ENCODE results near the gene SEMA3E. TPM values are rescaled to one million over a fixed set of nuclear protein-coding genes. Genes with fewer than 3 reads are reported as not detected.

The SEMA3E gene
- total RNA-seq, 1 donor from 2014 or later, result 0.45 TPM

GRCh38 chr7:83643012-83643411 lies 5.9 kb downstream of the SEMA3E start:
- no peak for ATAC-seq
- DNase-seq (ENCODE audit: low spot score), result no peak

GRCh38 chr7:83640731-83641537 lies 8.0 kb downstream of the SEMA3E start:
- DNase-seq (ENCODE audit: low spot score) (no peak), ATAC-seq (no peak)

- ATAC-seq, result no peak
- no peak for DNase-seq (ENCODE audit: low spot score)
These were observed 8.7 kb downstream of the SEMA3E start for GRCh38 chr7:83640240-83640639.

- ATAC-seq, result no peak
- no peak for DNase-seq (ENCODE audit: low spot score)
These were observed 15.4 kb downstream of the SEMA3E start for GRCh38 chr7:83633516-83633915.

- no peak for DNase-seq (ENCODE audit: low spot score)
- no peak for ATAC-seq
These were observed 19.6 kb downstream of the SEMA3E start for GRCh38 chr7:83629117-83629880.

GRCh38 chr7:83617858-83618257 lies 31.1 kb downstream of the SEMA3E start:
- no peak for DNase-seq (ENCODE audit: low spot score)
- ATAC-seq, result no peak

- no peak for ATAC-seq
- DNase-seq (ENCODE audit: low spot score), result no peak
These were observed 34.8 kb downstream of the SEMA3E start for GRCh38 chr7:83614112-83614511.

GRCh38 chr7:83613232-83613631 lies 35.7 kb downstream of the SEMA3E start:
- no peak for DNase-seq (ENCODE audit: low spot score)
- ATAC-seq, result no peak

- ATAC-seq (no peak), DNase-seq (ENCODE audit: low spot score) (no peak)
These were observed 37.2 kb downstream of the SEMA3E start for GRCh38 chr7:83611776-83612175.

- ATAC-seq, result no peak
- DNase-seq (ENCODE audit: low spot score), result no peak
These were observed 38.2 kb downstream of the SEMA3E start for GRCh38 chr7:83610649-83611304.

- DNase-seq (ENCODE audit: low spot score), result no peak
- ATAC-seq, result no peak
These were observed 40.2 kb downstream of the SEMA3E start for GRCh38 chr7:83608716-83609115.

- ATAC-seq (no peak), DNase-seq (ENCODE audit: low spot score) (no peak)
These were observed 45.3 kb downstream of the SEMA3E start for GRCh38 chr7:83603649-83604048.

- ATAC-seq (no peak), DNase-seq (ENCODE audit: low spot score) (no peak)
These were observed 49.8 kb downstream of the SEMA3E start for GRCh38 chr7:83599131-83599530.

- ATAC-seq, result no peak
These were observed 54.9 kb downstream of the SEMA3E start for GRCh38 chr7:83593921-83594475.

GRCh38 chr7:83588602-83589240 lies 60.2 kb downstream of the SEMA3E start:
- no peak for DNase-seq (ENCODE audit: low spot score)
- ATAC-seq, result no peak

More at GRCh38 chr7:83593921-83594475, 54.9 kb downstream of the SEMA3E start:
- DNase-seq (ENCODE audit: low spot score), result no peak

- no peak for DNase-seq (ENCODE audit: low spot score)
- no peak for ATAC-seq
These were observed 62.7 kb downstream of the SEMA3E start for GRCh38 chr7:83586281-83586680.

- DNase-seq (ENCODE audit: low spot score) (no peak), ATAC-seq (no peak)
These were observed 67.1 kb downstream of the SEMA3E start for GRCh38 chr7:83581667-83582435.

- no peak for DNase-seq (ENCODE audit: low spot score)
- no peak for ATAC-seq
These were observed 69.2 kb downstream of the SEMA3E start for GRCh38 chr7:83579740-83580139.

GRCh38 chr7:83575436-83575835 lies 73.5 kb downstream of the SEMA3E start:
- no peak for DNase-seq (ENCODE audit: low spot score)
- ATAC-seq, result no peak

- DNase-seq (ENCODE audit: low spot score) (no peak), ATAC-seq (no peak)
These were observed 74.3 kb downstream of the SEMA3E start for GRCh38 chr7:83574616-83575015.

All from left lobe of liver (tissue), 2 donors.